Sigmoid colon (tissue), 4 donors: ENCODE data around the gene FNDC3A.

Experiments used
- EP300 ChIP-seq, 4 donors: sonication (generic); formaldehyde crosslinking; IDR thresholded peaks; one replicate each; pipeline ENCODE4 v1.6.1; 2017; ENCODE audit warnings: antibody characterized with exemption in 4 of 4
- POLR2A ChIP-seq, 2 donors: fragments of 450-650 bp; IDR thresholded peaks; one replicate each; pipeline ENCODE4 v1.6.1; 2016; ENCODE audit warnings: antibody characterized with exemption in 2 of 2, mild to moderate bottlenecking in 2 of 2, moderate library complexity in 2 of 2
- TF ChIP-seq, protein P1 (sequence below), 4 experiments: fragments of 450-650 bp in 3 of 4; fragments of 200-600 bp in 1 of 4; IDR thresholded peaks; one replicate each; pipeline ENCODE4 v1.5.1; 2016 to 2019; ENCODE audit warnings: antibody characterized with exemption in 4 of 4, mild to moderate bottlenecking in 3 of 4, moderate library complexity in 2 of 4

DNA sequence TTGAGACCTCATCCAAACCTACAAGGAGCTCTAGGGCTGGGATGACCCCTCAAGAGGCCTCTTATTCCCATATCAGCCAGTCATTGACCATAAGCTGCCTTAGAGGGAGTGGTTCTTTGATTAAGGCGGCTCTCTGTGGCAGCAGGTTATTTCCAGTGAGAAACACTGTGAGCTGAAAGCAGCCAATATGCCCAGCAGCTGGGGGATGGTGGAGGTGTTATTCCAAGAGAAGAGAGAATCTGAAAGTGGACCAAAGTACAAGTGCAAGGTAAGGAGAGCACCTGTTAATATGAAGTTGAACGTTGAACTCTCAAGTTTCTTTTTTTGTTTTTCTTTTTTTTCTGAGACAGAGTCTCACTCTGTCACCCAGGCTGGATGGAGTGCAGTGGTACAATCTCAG, 20.2 kb upstream of the FNDC3A start:
- TF ChIP-seq EP300 (IDR thresholded peaks at IDR 0.05), result no peak
- TF ChIP-seq, protein P1, sequence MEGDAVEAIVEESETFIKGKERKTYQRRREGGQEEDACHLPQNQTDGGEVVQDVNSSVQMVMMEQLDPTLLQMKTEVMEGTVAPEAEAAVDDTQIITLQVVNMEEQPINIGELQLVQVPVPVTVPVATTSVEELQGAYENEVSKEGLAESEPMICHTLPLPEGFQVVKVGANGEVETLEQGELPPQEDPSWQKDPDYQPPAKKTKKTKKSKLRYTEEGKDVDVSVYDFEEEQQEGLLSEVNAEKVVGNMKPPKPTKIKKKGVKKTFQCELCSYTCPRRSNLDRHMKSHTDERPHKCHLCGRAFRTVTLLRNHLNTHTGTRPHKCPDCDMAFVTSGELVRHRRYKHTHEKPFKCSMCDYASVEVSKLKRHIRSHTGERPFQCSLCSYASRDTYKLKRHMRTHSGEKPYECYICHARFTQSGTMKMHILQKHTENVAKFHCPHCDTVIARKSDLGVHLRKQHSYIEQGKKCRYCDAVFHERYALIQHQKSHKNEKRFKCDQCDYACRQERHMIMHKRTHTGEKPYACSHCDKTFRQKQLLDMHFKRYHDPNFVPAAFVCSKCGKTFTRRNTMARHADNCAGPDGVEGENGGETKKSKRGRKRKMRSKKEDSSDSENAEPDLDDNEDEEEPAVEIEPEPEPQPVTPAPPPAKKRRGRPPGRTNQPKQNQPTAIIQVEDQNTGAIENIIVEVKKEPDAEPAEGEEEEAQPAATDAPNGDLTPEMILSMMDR (IDR thresholded peaks at IDR 0.05), result no peak
- no peak for TF ChIP-seq POLR2A (IDR thresholded peaks at IDR 0.05)
